Measurements from ENCODE around the gene SNRNP200.
"Not testable (repeated sequence)": the region's sequence is repeated elsewhere in the genome, so short reads cannot be mapped to it uniquely, and the experiment has no call there.

SNRNP200 gene

GRCh38 chr2:96258166-96259022, 47.0 kb downstream of the SNRNP200 start:
- H3K4me2 ChIP-seq, result no peak overlapping the region
- H3K79me2 ChIP-seq (ENCODE audit: insufficient read depth, low read depth), result peaks cover 15% of the 10 kb centered on the region; the same call in 1 of the 2 replicates
- peaks cover 19% of the 10 kb centered on the region for H3K4me1 ChIP-seq (ENCODE audit: low read depth, poor library complexity, severe bottlenecking)
- no peaks in the 10 kb centered on the region for H4K20me1 ChIP-seq (ENCODE audit: insufficient read depth)
- no peaks in the 10 kb centered on the region for H3K36me3 ChIP-seq (ENCODE audit: insufficient read depth)
- H3K9ac ChIP-seq, result no peak overlapping the region
- no peak overlapping the region for H3K4me3 ChIP-seq (IDR thresholded peaks at IDR 0.05; ENCODE audit: insufficient read depth, low read depth, low read length)
- H2AFZ ChIP-seq (ENCODE audit: low read depth), result no peak overlapping the region
- no peak for TF ChIP-seq CTCF (conservative IDR thresholded peaks at IDR 0.05; ENCODE audit: low read depth, low read length)
- no peaks in the 10 kb centered on the region for H3K27me3 ChIP-seq (ENCODE audit: insufficient read depth, low read depth)
- no peak overlapping the region for H3K27ac ChIP-seq

GRCh38 chr2:96257744-96258143, 47.6 kb downstream of the SNRNP200 start:
- H2AFZ ChIP-seq (ENCODE audit: low read depth); H3K4me2 ChIP-seq; H3K9ac ChIP-seq; H3K36me3 ChIP-seq (ENCODE audit: insufficient read depth); H3K27ac ChIP-seq; H3K4me3 ChIP-seq (IDR thresholded peaks at IDR 0.05; ENCODE audit: insufficient read depth, low read depth, low read length); H4K20me1 ChIP-seq (ENCODE audit: insufficient read depth); H3K27me3 ChIP-seq (ENCODE audit: insufficient read depth, low read depth): not testable (repeated sequence)
- Histone ChIP-seq H3K4me1 (ENCODE audit: low read depth, poor library complexity, severe bottlenecking) (peaks cover 19% of the 10 kb centered on the region), H3K79me2 (ENCODE audit: insufficient read depth, low read depth) (peaks cover 12% of the 10 kb centered on the region; the same call in 1 of the 2 replicates)

- H3K27ac ChIP-seq, result no peak overlapping the region
- no peaks in the 10 kb centered on the region for H4K20me1 ChIP-seq (ENCODE audit: insufficient read depth)
- peaks cover 19% of the 10 kb centered on the region for H3K4me1 ChIP-seq (ENCODE audit: low read depth, poor library complexity, severe bottlenecking)
- H2AFZ ChIP-seq (ENCODE audit: low read depth), result no peak overlapping the region
- TF ChIP-seq CTCF (conservative IDR thresholded peaks at IDR 0.05; ENCODE audit: low read depth, low read length), result no peak
- H3K9ac ChIP-seq, result no peak overlapping the region
- H3K4me3 ChIP-seq (IDR thresholded peaks at IDR 0.05; ENCODE audit: insufficient read depth, low read depth, low read length), result no peak overlapping the region
- no peaks in the 10 kb centered on the region for H3K36me3 ChIP-seq (ENCODE audit: insufficient read depth)
- no peak overlapping the region for H3K4me2 ChIP-seq
- H3K27me3 ChIP-seq (ENCODE audit: insufficient read depth, low read depth), result no peaks in the 10 kb centered on the region
- H3K79me2 ChIP-seq (ENCODE audit: insufficient read depth, low read depth), result peaks cover 1% of the 10 kb centered on the region; the same call in 1 of the 2 replicates
Observed at GRCh38 chr2:96256611-96257113, 48.7 kb downstream of the SNRNP200 start.

- no peaks in the 10 kb centered on the region for H3K36me3 ChIP-seq (ENCODE audit: insufficient read depth)
- H3K4me2 ChIP-seq, result no peak overlapping the region
- no peaks in the 10 kb centered on the region for H3K27me3 ChIP-seq (ENCODE audit: insufficient read depth, low read depth)
- H3K4me3 ChIP-seq (IDR thresholded peaks at IDR 0.05; ENCODE audit: insufficient read depth, low read depth, low read length), result no peak overlapping the region
- H3K9ac ChIP-seq, result no peak overlapping the region
- no peaks in the 10 kb centered on the region for H3K79me2 ChIP-seq (ENCODE audit: insufficient read depth, low read depth)
- no peak overlapping the region for H2AFZ ChIP-seq (ENCODE audit: low read depth)
- H3K27ac ChIP-seq, result no peak overlapping the region
- no peak for TF ChIP-seq CTCF (conservative IDR thresholded peaks at IDR 0.05; ENCODE audit: low read depth, low read length)
- H4K20me1 ChIP-seq (ENCODE audit: insufficient read depth), result no peaks in the 10 kb centered on the region
- no peaks in the 10 kb centered on the region for H3K4me1 ChIP-seq (ENCODE audit: low read depth, poor library complexity, severe bottlenecking)
Observed at GRCh38 chr2:96254571-96254970, 50.8 kb downstream of the SNRNP200 start.

GRCh38 chr2:96253006-96253405, 52.3 kb downstream of the SNRNP200 start:
- no peak overlapping the region for H2AFZ ChIP-seq (ENCODE audit: low read depth)
- no peaks in the 10 kb centered on the region for H4K20me1 ChIP-seq (ENCODE audit: insufficient read depth)
- no peaks in the 10 kb centered on the region for H3K27me3 ChIP-seq (ENCODE audit: insufficient read depth, low read depth)
- H3K4me1 ChIP-seq (ENCODE audit: low read depth, poor library complexity, severe bottlenecking), result no peaks in the 10 kb centered on the region
- no peak for TF ChIP-seq CTCF (conservative IDR thresholded peaks at IDR 0.05; ENCODE audit: low read depth, low read length)
- no peak overlapping the region for H3K9ac ChIP-seq
- no peak overlapping the region for H3K4me3 ChIP-seq (IDR thresholded peaks at IDR 0.05; ENCODE audit: insufficient read depth, low read depth, low read length)
- H3K27ac ChIP-seq, result no peak overlapping the region
- H3K79me2 ChIP-seq (ENCODE audit: insufficient read depth, low read depth), result no peaks in the 10 kb centered on the region
- no peaks in the 10 kb centered on the region for H3K36me3 ChIP-seq (ENCODE audit: insufficient read depth)
- H3K4me2 ChIP-seq, result no peak overlapping the region

All from KMS-11 (cell line).